BLaER1 (cell line): ENCODE results near the gene CHST13.

ENCODE experiments used
- H3K27ac ChIP-seq: shearing (Covaris generic); formaldehyde crosslinking; 2 replicates; pipeline ENCODE4 v1.8.1; 2022
- H3K27me3 ChIP-seq: shearing (Covaris generic); formaldehyde crosslinking; 2 replicates; pipeline ENCODE4 v1.8.1; 2022
- H3K36me3 ChIP-seq: shearing (Covaris generic); formaldehyde crosslinking; 2 replicates; pipeline ENCODE4 v1.8.1; 2022
- H3K4me1 ChIP-seq: shearing (Covaris generic); formaldehyde crosslinking; 2 replicates; pipeline ENCODE4 v1.8.1; 2022
- H3K4me2 ChIP-seq: shearing (Covaris generic); formaldehyde crosslinking; 2 replicates; pipeline ENCODE4 v1.8.1; 2022
- H3K4me3 ChIP-seq: shearing (Covaris generic); formaldehyde crosslinking; 2 replicates; pipeline ENCODE4 v1.8.1; 2022
- H3K9ac ChIP-seq: shearing (Covaris generic); formaldehyde crosslinking; 2 replicates; pipeline ENCODE4 v1.8.1; 2022
- H3K9me3 ChIP-seq: shearing (Covaris generic); formaldehyde crosslinking; 2 replicates; pipeline ENCODE4 v1.8.1; 2022
- H4K20me1 ChIP-seq: shearing (Covaris generic); formaldehyde crosslinking; 2 replicates; pipeline ENCODE4 v1.8.1; 2022
- Cebpa-rat ChIP-seq: shearing (Covaris generic); IDR thresholded peaks from 2 replicates; pipeline ENCODE4 v1.8.1; 2022

CHST13 gene

GRCh38 chr3:126516152-126516935 lies 7.6 kb upstream of the CHST13 start:
- no peaks in the 10 kb centered on the region for H4K20me1 ChIP-seq
- no peak overlapping the region for H3K4me2 ChIP-seq
- no peak overlapping the region for H3K9ac ChIP-seq
- no peaks in the 10 kb centered on the region for H3K9me3 ChIP-seq
- H3K4me3 ChIP-seq = no peak overlapping the region
- H3K36me3 ChIP-seq = no peaks in the 10 kb centered on the region
- TF ChIP-seq Cebpa-rat = no peak
- H3K4me1 ChIP-seq = peaks cover 25% of the 10 kb centered on the region
- no peaks in the 10 kb centered on the region for H3K27me3 ChIP-seq
- no peak overlapping the region for H3K27ac ChIP-seq

- no peaks in the 10 kb centered on the region for H3K9me3 ChIP-seq
- no peak overlapping the region for H3K9ac ChIP-seq
- no peak overlapping the region for H3K4me2 ChIP-seq
- H4K20me1 ChIP-seq = no peaks in the 10 kb centered on the region
- H3K27ac ChIP-seq = no peak overlapping the region
- TF ChIP-seq Cebpa-rat = no peak
- peaks cover 25% of the 10 kb centered on the region for H3K4me1 ChIP-seq
- H3K4me3 ChIP-seq = no peak overlapping the region
- H3K36me3 ChIP-seq = no peaks in the 10 kb centered on the region
- no peaks in the 10 kb centered on the region for H3K27me3 ChIP-seq
Observed at GRCh38 chr3:126516936-126517290, 7.0 kb upstream of the CHST13 start.

DNA sequence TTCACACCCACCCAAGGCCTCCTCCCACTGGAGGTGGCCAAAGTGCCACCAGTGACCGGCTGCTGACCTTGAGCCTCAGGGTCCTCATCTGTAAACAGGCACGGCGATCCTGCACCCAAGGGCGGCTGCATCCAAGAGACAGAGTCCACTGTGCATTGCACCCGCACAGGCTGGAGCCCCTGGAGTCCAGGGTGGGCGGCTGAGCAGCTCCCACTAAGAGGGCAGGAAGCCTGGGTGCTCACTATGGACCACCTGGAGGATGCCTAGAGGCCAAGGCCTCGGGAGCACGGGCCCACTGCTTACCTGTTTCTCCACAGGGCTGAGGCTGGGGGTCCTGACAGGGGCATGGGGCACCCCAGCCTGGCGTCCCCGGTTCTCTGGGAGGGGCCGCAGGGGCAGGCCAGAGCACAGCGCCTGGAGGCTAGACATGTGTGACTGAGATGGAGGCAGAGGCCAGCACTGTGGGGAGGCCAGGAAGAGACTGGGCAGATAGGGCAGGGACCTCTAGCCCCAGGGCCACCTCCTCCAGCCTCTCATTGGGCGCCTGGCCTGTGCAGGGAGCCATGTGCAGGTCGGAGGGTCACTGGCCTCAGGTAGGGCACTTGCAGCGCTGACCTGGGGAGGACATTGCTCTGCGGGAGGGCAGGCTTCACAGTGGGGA lies 6.5 kb upstream of the CHST13 start, which contains the start of gene UROC1:
UROC1 (minus strand) TSS at position 483 of the 661 bp plus-strand sequence; CDS start at position 429, 54 bp downstream.
- no peak within 1 kb of the TSS for H3K9ac ChIP-seq
- TF ChIP-seq Cebpa-rat = no peak
- no peak within 1 kb of the TSS for H3K27ac ChIP-seq
- H4K20me1 ChIP-seq = no peaks in the 10 kb centered on the region
- no peak within 1 kb of the TSS for H3K4me3 ChIP-seq
- H3K36me3 ChIP-seq = no peaks in the 10 kb centered on the region
- H3K27me3 ChIP-seq = 0 out of 2 replicates have a peak, but pooled peaks cover 2% of the 10 kb centered on the region
- H3K4me2 ChIP-seq = peak within 1 kb of the TSS; percentile 73
- H3K9me3 ChIP-seq = no peaks in the 10 kb centered on the region
- peaks cover 25% of the 10 kb centered on the region for H3K4me1 ChIP-seq

- H3K27ac ChIP-seq = no peak overlapping the region
- H3K9ac ChIP-seq = no peak overlapping the region
- H3K4me2 ChIP-seq = peak overlapping the region; percentile 73
- peaks cover 8% of the 10 kb centered on the region for H3K27me3 ChIP-seq
- H3K36me3 ChIP-seq = no peaks in the 10 kb centered on the region
- peaks cover 25% of the 10 kb centered on the region for H3K4me1 ChIP-seq
- TF ChIP-seq Cebpa-rat = no peak
- H3K4me3 ChIP-seq = no peak overlapping the region
- H3K9me3 ChIP-seq = no peaks in the 10 kb centered on the region
- H4K20me1 ChIP-seq = no peaks in the 10 kb centered on the region; the same call in 1 of the 2 replicates
Observed at GRCh38 chr3:126517986-126518778, 5.8 kb upstream of the CHST13 start.

- Histone ChIP-seq H3K27ac (no peak overlapping the region), H3K9me3 (no peaks in the 10 kb centered on the region), H3K9ac (no peak overlapping the region), H4K20me1 (peaks cover under 1% of the 10 kb centered on the region; the same call in 1 of the 2 replicates), H3K4me1 (peaks cover 26% of the 10 kb centered on the region), H3K4me3 (no peak overlapping the region), H3K36me3 (no peaks in the 10 kb centered on the region), H3K4me2 (peak overlapping the region; percentile 73), H3K27me3 (peaks cover 14% of the 10 kb centered on the region)
- no peak for TF ChIP-seq Cebpa-rat
Observed at GRCh38 chr3:126518779-126519177, 5.2 kb upstream of the CHST13 start.

- TF ChIP-seq Cebpa-rat = no peak
- Histone ChIP-seq H3K27ac (no peak overlapping the region), H3K4me3 (no peak overlapping the region), H3K36me3 (no peaks in the 10 kb centered on the region), H3K9ac (no peak overlapping the region), H3K4me1 (peaks cover 31% of the 10 kb centered on the region), H4K20me1 (peaks cover 5% of the 10 kb centered on the region; the same call in 1 of the 2 replicates), H3K4me2 (peak overlapping the region; percentile 73), H3K9me3 (no peaks in the 10 kb centered on the region), H3K27me3 (peaks cover 24% of the 10 kb centered on the region)
Observed at GRCh38 chr3:126519506-126520455, 4.2 kb upstream of the CHST13 start.

GRCh38 chr3:126521122-126521891 lies 2.6 kb upstream of the CHST13 start:
- no peak for TF ChIP-seq Cebpa-rat
- H4K20me1 ChIP-seq = peaks cover 12% of the 10 kb centered on the region; the same call in 1 of the 2 replicates
- H3K9ac ChIP-seq = no peak overlapping the region
- H3K36me3 ChIP-seq = no peaks in the 10 kb centered on the region
- H3K9me3 ChIP-seq = no peaks in the 10 kb centered on the region
- peaks cover 39% of the 10 kb centered on the region for H3K27me3 ChIP-seq
- no peak overlapping the region for H3K4me3 ChIP-seq
- H3K4me1 ChIP-seq = peaks cover 37% of the 10 kb centered on the region
- H3K27ac ChIP-seq = no peak overlapping the region
- no peak overlapping the region for H3K4me2 ChIP-seq

- Histone ChIP-seq H3K27ac (no peak overlapping the region), H4K20me1 (peaks cover 13% of the 10 kb centered on the region; the same call in 1 of the 2 replicates), H3K9me3 (no peaks in the 10 kb centered on the region), H3K9ac (no peak overlapping the region), H3K4me2 (no peak overlapping the region), H3K4me1 (peaks cover 42% of the 10 kb centered on the region), H3K4me3 (no peak overlapping the region), H3K27me3 (peaks cover 39% of the 10 kb centered on the region), H3K36me3 (no peaks in the 10 kb centered on the region)
- TF ChIP-seq Cebpa-rat = no peak
Observed at GRCh38 chr3:126522363-126522788, 1.6 kb upstream of the CHST13 start.
